Renal cortical epithelial cell (primary cell): Measurements from ENCODE around the gene CPA2. TPM values are rescaled to one million over a fixed set of nuclear protein-coding genes. Genes with fewer than 3 reads are reported as not detected.
"Not testable (repeated sequence)": the region's sequence is repeated elsewhere in the genome, so short reads cannot be mapped to it uniquely, and the experiment has no call there.

Experiments used
- DNase-seq: peaks from one replicate; pipeline ENCODE4 v3.0.0-alpha.2; 2011; ENCODE audit warnings: low read depth
- total RNA-seq: library from RNA; depleted of rRNA; stranded (reverse); fragments of >200 nt; gene quantifications from 2 replicates; pipeline ENCODE4 v1.2.3, GENCODE V29; 2014

Gene CPA2
- total RNA-seq, 1 donor from 2014 or later: not detected

- DNase-seq: no peak
Measured at GRCh38 chr7:130309986-130310385, 43.3 kb downstream of the CPA2 start.

- no peak for DNase-seq
Measured at GRCh38 chr7:130314305-130314704, 47.6 kb downstream of the CPA2 start.

- no peak for DNase-seq
Measured at GRCh38 chr7:130319541-130319940, 52.9 kb downstream of the CPA2 start.

- not testable (repeated sequence) for DNase-seq
Measured at GRCh38 chr7:130321542-130322229, 55.0 kb downstream of the CPA2 start.

GRCh38 chr7:130322615-130323014 is 56.0 kb downstream of the CPA2 start:
- no peak for DNase-seq

- no peak for DNase-seq
Measured at GRCh38 chr7:130324306-130324943, 57.8 kb downstream of the CPA2 start.

- no peak for DNase-seq
Measured at GRCh38 chr7:130329681-130330080, 63.0 kb downstream of the CPA2 start.

GRCh38 chr7:130332259-130333053 is 65.8 kb downstream of the CPA2 start:
- DNase-seq: no peak

- DNase-seq: no peak
Measured at GRCh38 chr7:130333832-130334231, 67.2 kb downstream of the CPA2 start.

- DNase-seq: no peak
Measured at GRCh38 chr7:130334274-130334673, 67.6 kb downstream of the CPA2 start.

- DNase-seq: no peak
Measured at GRCh38 chr7:130337410-130337971, 70.8 kb downstream of the CPA2 start.

GRCh38 chr7:130338233-130338632 is 71.6 kb downstream of the CPA2 start:
- no peak for DNase-seq

Other genes with a start within 250 kb of the CPA2 start
- gene ZC3HC1, start 215.5 kb upstream of the CPA2 start, total RNA-seq: 29.1 and 29.2 TPM in 2 replicates
- 26.4 and 48.8 TPM in 2 replicates for gene KLHDC10, start 196.3 kb upstream of the CPA2 start, total RNA-seq
- gene TMEM209, start 61.5 kb upstream of the CPA2 start, total RNA-seq: 8.0 and 11.4 TPM in 2 replicates
- not detected in 2 replicates for gene SSMEM1, start 59.0 kb upstream of the CPA2 start, total RNA-seq
- 4.7 and 22.7 TPM in 2 replicates for gene CPA4, start 26.3 kb downstream of the CPA2 start, total RNA-seq
- gene CPA5, start 78.0 kb downstream of the CPA2 start, total RNA-seq: not detected in 2 replicates
- gene CPA1, start 113.6 kb downstream of the CPA2 start, total RNA-seq: not detected in 2 replicates
- gene CEP41, start 174.2 kb downstream of the CPA2 start, total RNA-seq: 11.3 and 18.7 TPM in 2 replicates
- 6.1 and 66.2 TPM in 2 replicates for gene MEST, start 225.2 kb downstream of the CPA2 start, total RNA-seq